Kidney tubule cell (primary cell): ENCODE results near the gene CCDC87.
"Not testable (repeated sequence)": the region's sequence is repeated elsewhere in the genome, so short reads cannot be mapped to it uniquely, and the experiment has no call there.

Source experiments
- DNase-seq: peaks from one replicate; pipeline ENCODE4 v3.0.0-alpha.2; 2018; ENCODE audit warnings: low spot score

The CCDC87 gene

GRCh38 chr11:66614073-66614472 lies 21.2 kb upstream of the CCDC87 start:
- DNase-seq = no peak

- no peak for DNase-seq
These were observed 19.6 kb upstream of the CCDC87 start for GRCh38 chr11:66612458-66612857.

- no peak for DNase-seq
These were observed 17.1 kb upstream of the CCDC87 start for GRCh38 chr11:66609721-66610617.

- DNase-seq = peak; percentile 50
These were observed 14.4 kb upstream of the CCDC87 start for GRCh38 chr11:66607126-66607834.

- not testable (repeated sequence) for DNase-seq
These were observed 13.7 kb upstream of the CCDC87 start for GRCh38 chr11:66606608-66607007.

- DNase-seq = no peak
These were observed 11.3 kb upstream of the CCDC87 start for GRCh38 chr11:66604155-66604554.

- no peak for DNase-seq
These were observed 10.2 kb upstream of the CCDC87 start for GRCh38 chr11:66603072-66603471.

- no peak for DNase-seq
These were observed 7.9 kb upstream of the CCDC87 start for GRCh38 chr11:66600631-66601233.

GRCh38 chr11:66600219-66600618 lies 7.4 kb upstream of the CCDC87 start:
- DNase-seq = no peak

- DNase-seq = no peak
These were observed 6.1 kb upstream of the CCDC87 start for GRCh38 chr11:66598993-66599392.

GRCh38 chr11:66595245-66595904 lies 2.5 kb upstream of the CCDC87 start:
- DNase-seq = no peak

- no peak for DNase-seq
These were observed 787 bp upstream of the CCDC87 start for GRCh38 chr11:66593650-66594049.

- no peak for DNase-seq
These were observed 406 bp upstream of the CCDC87 start for GRCh38 chr11:66593303-66593635.

GRCh38 chr11:66591175-66591574 lies 1.7 kb downstream of the CCDC87 start:
- DNase-seq = no peak

GRCh38 chr11:66589996-66590675 lies 2.7 kb downstream of the CCDC87 start:
- no peak for DNase-seq

- not testable (repeated sequence) for DNase-seq
These were observed 3.5 kb downstream of the CCDC87 start for GRCh38 chr11:66589315-66589714.

- DNase-seq = no peak
These were observed 6.7 kb downstream of the CCDC87 start for GRCh38 chr11:66586136-66586535.

- not testable (repeated sequence) for DNase-seq
These were observed 7.4 kb downstream of the CCDC87 start for GRCh38 chr11:66585447-66585846.

GRCh38 chr11:66582565-66583147 lies 10.2 kb downstream of the CCDC87 start:
- not testable (repeated sequence) for DNase-seq

GRCh38 chr11:66581261-66581660 lies 11.6 kb downstream of the CCDC87 start:
- no peak for DNase-seq

- DNase-seq = no peak
These were observed 12.1 kb downstream of the CCDC87 start for GRCh38 chr11:66580803-66581202.
